SKM-1 treated with dmso at 0.1 percent for 144 hours (cell line): ENCODE measurements around the gene ADGRD1.

Source experiments
- DNase-seq: peaks from one replicate; lab custom pipeline; 2025; ENCODE audit not compliant: unreplicated experiment; lab: John Stamatoyannopoulos, UW

Gene ADGRD1

DNA sequence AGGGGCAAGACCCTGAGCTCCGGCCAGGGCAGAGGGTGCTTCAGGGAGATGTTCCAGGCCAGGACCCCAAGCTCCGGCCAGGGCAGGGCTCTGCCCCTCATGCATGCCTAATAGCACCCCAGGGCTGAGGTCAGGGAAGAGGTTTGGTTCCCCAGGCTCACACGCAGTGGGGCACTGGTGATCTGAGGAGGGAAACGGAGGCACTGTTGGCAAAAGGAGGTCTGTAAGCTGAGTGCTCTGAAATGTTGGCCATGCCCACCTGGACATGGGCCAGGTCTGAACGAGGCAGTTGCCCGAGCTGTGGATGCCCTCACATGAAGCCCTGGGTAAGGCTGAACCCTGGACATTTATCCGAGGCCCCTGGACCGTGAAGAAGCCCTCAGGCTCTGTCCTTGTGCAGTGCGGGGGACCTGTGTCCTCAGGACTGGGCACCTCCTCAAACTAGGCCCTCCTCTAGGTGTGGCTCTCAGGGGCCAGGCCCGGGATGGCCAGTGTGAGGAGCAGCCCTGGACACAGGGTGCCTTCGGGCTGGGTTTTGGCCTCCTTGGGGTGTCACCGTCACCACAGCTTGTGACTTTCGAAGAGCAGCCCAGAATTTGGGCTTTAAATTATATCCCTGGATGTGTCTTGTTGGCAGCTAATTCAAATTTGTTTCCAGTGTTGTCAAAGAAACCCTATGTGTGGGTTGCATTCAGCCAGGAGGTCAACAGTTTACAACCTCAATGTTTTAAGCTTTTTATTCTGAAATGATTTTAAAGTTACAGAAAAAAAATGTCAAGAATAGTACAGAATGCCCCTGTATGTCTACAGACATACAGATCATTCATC, 66.8 kb downstream of the ADGRD1 start:
- DNase-seq: no peak

DNA sequence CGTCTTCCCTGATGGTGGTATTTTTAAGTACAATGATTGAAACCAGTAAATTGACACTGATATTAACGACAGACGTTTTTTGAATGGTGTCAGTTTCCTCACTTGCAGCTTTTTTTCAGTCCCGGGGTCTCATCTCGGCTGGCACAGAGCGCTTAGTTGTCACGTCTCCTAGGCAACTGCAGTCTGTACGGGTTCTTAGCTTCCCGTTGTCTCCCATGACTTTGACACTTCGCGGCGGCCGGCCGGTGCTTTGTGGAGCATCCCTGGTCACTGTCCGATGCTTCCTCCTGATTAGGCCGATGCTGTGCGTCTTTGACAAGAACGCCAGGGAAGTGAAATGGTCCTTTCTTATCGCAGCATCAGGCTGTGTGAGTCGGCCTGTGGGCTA, 67.4 kb downstream of the ADGRD1 start:
- DNase-seq: no peak

DNA sequence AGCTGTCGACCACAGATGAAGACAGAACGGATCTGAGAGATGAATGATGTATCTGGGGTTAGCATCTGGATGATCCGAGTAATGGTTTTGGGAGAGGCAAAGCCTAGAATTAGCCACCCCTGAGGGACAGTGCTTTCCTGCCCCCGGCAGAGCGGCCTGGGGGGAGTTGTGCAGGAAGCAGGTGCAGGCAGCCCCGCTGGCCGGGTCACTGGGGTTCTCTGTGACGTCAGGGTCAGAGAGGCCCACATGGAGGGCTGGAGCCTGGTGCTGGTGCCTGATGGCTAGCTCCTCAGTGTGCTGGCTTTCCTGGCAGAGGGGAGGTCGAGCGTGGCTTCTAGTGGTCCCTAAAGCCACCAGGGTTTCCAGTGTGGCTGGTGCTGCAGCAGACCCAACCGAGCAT, 70.3 kb downstream of the ADGRD1 start:
- no peak for DNase-seq

DNA sequence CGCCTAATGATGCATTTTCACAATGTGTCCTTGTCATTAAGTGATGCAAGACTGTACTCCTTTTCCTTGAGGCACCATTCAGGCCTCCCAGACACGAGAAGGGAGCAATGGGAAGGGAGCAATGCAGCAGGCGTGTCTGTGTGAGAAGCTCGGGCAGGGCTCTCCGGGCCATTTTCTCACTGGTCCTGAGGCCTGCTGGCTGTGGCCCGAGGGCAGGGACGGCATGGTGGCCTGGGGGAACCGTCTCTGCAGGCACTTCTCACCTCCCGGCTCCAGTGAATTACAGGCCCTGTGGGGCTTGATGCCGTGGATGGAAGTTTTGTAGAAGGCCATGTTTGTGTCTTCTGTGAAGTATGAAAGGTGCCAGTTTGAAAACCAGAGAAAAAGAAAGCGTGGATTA, 71.0 kb downstream of the ADGRD1 start:
- no peak for DNase-seq

DNA sequence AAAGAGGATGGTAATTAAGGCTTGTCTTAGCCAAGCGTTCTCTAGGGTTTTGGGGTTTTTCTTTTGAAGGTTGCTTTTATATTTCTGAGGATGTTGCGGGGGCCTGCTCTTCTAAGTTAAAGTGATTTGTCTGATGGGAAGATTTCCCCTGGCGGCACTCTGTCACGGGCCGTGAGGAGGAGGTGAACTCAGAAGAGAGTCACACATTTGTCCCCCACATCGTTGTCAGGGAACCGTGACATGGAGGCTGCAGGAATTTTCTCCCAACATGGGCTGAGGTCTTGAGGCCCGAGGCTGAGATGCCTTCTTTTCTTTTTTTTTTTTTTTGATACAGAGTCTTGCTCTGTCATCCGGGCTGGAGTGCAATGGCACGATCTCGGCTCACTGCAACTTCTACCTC, 71.5 kb downstream of the ADGRD1 start:
- no peak for DNase-seq

GRCh38 chr12:131025939-131026702, 72.4 kb downstream of the ADGRD1 start:
- no peak for DNase-seq

DNA sequence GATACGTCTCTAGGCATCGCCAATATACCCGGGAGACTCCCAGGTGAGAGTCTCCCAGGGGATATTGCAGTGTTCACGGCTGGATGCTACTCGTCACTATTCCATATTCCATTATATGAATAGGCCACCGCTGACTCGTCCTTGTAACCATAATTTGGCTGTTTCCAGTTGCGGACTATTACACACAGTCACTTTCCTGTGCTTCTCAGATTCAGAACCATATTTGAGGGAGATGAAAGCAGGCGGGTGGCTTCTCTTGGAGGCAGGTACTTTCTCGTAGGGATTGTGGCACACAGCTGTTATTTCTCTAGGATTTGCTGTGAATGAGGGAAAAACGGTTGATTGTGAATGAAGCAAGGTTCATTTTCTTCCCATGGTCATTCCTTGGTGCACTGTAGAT, 73.0 kb downstream of the ADGRD1 start:
- no peak for DNase-seq

- no peak for DNase-seq
These were observed 73.6 kb downstream of the ADGRD1 start for GRCh38 chr12:131027264-131027663.

DNA sequence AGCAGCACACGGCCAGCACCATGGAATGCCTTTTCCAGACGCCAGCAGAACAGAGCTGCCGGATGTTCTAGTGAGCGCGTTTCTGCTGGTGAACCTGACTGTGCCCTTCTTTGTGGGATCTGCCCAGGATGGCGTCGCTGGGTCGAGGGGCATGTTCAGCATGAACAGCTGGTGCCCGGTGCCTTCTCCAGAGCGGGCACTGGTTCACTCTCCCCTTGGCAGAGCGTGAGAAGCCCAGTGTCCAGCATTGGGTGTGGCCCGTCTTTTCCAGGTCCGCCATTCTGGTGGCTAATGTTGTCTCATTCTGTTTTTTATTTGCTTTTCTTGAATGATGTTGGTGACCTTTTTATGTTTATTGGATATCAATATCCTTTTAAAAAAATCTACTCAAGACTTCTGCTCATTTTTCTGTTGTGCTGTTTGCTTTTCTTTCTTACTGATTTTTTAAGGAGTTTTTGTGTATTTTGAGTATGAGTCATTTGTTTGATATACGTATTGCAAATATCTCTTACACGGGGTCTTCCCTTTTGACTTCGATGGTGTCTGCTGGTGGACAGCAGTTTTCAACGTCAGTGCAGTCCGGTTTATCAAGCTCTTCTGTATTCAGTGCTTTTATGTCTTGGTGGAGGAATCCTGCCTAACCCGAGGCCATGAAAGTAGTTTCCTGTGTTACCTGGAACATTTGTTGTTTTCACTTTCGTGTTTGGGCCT, 74.3 kb downstream of the ADGRD1 start:
- no peak for DNase-seq

DNA sequence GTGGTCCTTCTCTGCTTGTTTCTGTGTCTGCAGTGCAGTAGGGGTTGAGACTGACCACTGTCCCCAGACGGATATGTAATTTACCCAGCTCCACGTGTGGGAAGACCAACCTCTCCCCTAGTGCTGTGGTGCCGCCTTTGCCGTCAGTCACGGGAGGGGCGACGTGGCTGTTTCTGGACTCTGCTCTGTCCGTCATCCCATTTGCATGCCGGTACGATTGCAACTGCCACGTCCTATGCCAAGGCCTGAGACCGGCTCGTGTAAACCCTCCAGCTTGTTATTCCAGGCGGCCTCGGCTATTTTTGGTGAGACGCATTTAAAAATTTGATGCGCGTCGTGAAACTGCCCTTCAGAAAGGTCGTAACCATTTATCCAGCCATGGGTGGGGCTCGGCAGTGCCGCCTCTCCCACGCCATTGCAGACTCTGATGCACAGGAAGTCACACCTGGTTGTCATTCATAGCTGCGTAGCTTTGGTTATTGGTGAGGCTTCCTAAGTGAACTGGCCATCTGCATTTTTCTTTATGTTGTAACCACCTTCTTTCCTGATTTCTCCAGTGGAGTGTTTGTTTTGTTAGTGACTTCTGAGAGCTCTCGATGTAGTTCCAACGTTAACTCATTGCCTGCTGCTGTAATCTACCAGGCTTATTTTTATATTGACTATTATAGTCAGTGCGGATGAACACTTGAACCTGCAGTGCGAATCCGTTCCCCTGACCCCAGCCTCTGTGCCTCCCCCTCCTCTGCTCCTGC, 75.1 kb downstream of the ADGRD1 start:
- no peak for DNase-seq

DNA sequence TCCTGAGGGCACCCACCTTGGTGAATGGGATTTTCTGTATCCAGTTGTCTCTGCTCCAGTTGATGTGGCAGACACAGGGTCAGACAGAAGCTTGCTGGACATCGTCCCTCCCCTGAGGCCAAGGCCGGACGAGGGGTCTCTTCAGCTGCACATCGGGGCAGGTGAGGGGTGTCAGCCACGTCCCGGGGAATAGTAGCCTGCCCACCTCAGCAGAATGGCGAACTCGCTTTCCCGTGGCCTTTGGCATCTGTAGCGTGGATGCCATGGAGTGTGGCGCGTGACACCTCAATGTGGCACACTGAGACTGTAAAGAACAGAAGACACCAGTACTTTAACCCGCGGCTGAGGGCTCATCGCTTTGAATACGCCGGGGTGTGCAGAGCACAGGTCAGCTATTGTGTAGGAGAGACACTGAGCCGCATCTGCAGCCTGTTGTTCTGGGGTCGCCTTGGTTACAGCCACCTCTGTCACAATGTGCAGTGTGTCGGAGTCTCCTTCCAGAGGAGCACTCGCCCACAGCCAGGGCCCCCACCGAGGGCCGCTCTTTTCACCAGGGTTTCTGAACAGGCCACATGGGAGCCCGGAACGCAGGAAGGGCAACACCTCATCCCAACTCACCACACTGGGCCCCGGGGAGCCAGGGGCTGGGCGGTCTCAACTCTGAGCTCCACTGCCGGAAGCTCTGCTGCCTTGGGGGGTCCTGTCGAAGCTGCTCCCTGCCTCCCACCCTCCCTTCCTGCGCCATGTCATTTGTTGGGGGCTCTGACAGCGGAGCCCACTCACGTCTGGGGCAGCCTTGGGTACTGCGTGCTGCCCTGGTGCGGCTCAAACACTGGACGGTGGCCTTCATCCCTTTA, 77.0 kb downstream of the ADGRD1 start:
- DNase-seq: no peak

DNA sequence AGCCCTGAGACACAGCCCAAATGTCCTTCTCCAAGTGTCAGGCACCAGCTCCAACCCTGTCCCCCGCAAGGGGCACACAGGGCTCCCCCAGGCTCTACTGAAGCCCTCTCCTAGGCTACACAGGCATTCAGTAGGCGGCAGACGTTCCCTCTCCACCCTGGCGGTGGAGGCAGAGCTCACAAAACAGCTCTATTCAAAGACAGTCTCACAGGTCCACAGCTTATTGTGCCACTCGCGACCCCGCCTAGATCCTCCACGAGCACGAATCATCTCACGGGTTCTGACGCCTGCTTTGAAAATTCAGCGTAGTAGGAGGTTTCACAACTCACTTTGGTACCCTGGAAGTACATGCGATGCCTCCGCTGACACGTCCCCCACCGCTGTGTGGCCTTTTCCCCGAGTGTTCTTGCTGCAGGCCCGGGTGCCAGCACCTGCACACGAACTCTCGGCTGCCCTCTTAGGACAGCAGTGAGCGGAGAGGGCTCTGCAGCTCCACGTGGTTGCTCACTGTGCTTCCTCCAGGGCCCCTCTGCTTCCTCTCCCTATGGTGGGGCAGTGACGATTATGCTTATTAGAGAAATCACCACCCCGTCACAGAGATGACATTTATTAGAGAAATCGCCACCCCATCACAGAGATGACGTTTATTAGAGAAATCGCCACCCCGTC, 78.5 kb downstream of the ADGRD1 start:
- no peak for DNase-seq

DNA sequence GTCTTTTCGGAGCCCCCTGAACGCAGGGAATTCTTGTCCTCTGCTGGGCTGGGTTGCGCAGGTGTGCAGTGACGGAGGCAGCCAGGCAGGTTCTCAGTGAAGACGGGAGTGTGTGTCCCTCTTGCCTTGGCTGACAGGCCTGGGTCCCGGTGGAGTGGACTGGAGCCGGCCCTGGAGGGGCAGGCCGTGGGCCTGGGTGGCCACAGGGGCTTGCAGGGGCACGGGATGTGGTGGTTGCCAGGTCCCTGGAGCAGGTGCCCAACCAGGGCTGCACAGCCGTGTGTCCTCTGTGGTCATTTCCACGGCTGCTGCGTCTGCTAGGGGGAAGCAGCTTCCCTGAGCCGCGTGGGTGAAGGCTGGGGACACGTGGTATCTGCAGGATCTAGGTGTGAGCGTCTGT, 79.8 kb downstream of the ADGRD1 start:
- DNase-seq: no peak

DNA sequence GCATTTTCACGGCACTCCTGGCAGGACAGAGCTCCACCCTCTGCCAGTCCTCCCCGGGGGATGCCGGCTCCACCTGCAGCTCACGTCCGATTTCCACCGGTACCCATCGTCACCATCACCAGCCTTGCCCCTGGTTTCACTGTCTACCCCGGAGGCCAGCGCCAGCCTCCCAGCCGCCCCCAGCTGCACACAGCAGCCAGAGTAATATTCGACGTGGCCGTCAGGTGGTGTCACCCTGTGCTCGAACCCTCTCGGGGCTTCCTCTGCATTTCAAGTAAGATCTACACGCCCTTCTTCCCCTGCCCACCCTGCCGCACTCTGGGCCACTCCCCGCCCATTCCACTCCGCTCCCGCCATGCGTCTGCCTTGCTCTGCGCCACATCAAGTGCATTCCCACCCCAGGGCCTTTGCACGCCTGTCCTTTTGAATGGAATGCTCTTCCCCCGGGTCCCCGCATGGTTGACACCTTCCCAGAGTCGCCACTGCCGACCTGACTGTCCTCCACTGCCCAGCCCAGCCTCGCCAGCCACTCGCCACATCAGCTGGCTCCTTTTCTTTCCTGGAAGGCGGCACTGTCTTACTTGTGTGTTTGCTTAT, 80.3 kb downstream of the ADGRD1 start:
- no peak for DNase-seq

DNA sequence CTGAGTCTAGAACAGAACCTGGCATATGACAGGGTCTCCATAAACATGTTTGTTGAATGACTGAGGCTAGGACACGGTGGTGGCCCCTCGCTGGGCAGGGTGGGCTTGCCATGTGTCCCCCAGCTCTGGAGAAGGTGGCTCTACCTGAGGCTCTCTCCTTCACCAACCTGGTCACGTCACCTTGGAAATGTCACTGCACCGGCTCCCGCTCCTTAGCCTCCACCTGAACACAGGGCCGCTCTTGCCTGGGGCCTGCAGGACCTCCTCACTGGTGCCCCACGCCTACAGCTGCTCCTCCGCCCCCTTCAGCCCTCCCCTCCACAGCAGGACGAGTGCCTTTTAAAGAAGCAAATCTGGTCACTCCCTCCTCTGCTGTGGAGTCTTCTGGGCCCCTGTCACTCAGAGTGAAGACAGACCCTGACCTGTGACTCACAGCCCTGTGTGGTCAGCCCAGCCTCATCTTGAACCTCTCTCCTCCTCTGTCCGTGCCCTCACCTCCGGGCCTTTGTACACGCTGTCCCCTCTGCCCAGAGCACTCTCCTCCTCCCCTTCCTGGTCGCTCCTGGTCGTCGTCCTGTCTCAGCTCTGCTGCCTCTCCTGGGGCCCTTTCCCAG, 81.0 kb downstream of the ADGRD1 start:
- no peak for DNase-seq

- DNase-seq: no peak
These were observed 81.6 kb downstream of the ADGRD1 start for GRCh38 chr12:131035245-131035681.

DNA sequence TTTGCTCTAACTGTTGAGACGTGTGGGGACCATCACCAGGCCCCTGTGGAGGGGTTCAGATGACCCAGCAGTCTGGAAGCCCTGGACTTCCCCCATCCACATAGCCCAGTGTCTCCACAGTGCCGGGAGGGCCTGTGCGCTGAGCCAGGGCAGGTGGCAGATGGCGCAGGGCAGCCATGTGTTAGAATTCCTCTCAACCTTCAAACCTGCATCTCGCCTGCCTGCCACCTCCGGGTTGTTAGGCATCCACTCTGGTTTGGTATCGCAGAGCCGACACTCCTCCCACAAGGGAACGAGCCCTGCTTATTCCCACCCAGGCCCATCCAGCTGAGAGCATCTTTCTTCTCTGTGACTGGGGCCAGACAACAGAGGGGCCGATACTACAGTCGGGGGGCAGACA, 84.5 kb downstream of the ADGRD1 start:
- DNase-seq: no peak

- DNase-seq: no peak
These were observed 85.5 kb downstream of the ADGRD1 start for GRCh38 chr12:131038961-131039950.
